IMR-90 (cell line): ENCODE data around the gene MAP3K1. TPM values are rescaled to one million over a fixed set of nuclear protein-coding genes. Genes with fewer than 3 reads are reported as not detected.

Experiments
- ATAC-seq: fragments of 200-7000 bp; cut with Tn5 transposase; 2 replicates; pipeline ENCODE4 v1.9.1; 2020; ENCODE audit warnings: low read depth, mild to moderate bottlenecking, moderate library complexity
- BruUV-seq: library from RNA; stranded (reverse); fragments of 400-500 nt; replicated peaks from 2 replicates; lab custom pipeline; 2021; lab: Mats Ljungman, UMichigan
- CTCF ChIA-PET: fragments of 300-600 bp; formaldehyde crosslinking; extraction: SDS; loops from one replicate; lab custom pipeline; 2021; ENCODE audit warnings: antibody characterized with exemption; lab: Yijun Ruan, JAX
- POLR2A ChIA-PET: fragments of 300-600 bp; sonication (Branson Sonifier 250); formaldehyde crosslinking; loops from one replicate; lab custom pipeline; 2022; ENCODE audit warnings: antibody characterized with exemption; ENCODE audit not compliant: unreplicated experiment; lab: Charles Lee
- DNase-seq: peaks from one replicate; pipeline ENCODE4 v3.0.0; 2013
- H2AFZ ChIP-seq: replicated peaks from 2 replicates; pipeline ENCODE3; 2013; ENCODE audit warnings: low read length, mild to moderate bottlenecking; ENCODE audit not compliant: poor library complexity
- H2AK5ac ChIP-seq: 2 replicates; pipeline ENCODE4 v1.6.1; 2013; ENCODE audit warnings: low read depth, low read length, inconsistent platforms
- H2AK9ac ChIP-seq: replicated peaks from 2 replicates; pipeline ENCODE3; 2013; ENCODE audit warnings: mild to moderate bottlenecking, low read depth, low read length, moderate library complexity; ENCODE audit not compliant: poor library complexity
- H2BK120ac ChIP-seq: 2 replicates; pipeline ENCODE4 v1.6.1; 2013; ENCODE audit warnings: low read depth, low read length, inconsistent platforms
- H2BK15ac ChIP-seq: 3 replicates; pipeline ENCODE4 v1.6.1; 2013; ENCODE audit warnings: low read depth, low read length, inconsistent platforms
- H2BK20ac ChIP-seq: 2 replicates; pipeline ENCODE4 v1.6.1; 2013; ENCODE audit warnings: low read depth, mild to moderate bottlenecking, inconsistent platforms, low read length, moderate library complexity
- H2BK5ac ChIP-seq: 2 replicates; pipeline ENCODE4 v1.6.1; 2013; ENCODE audit warnings: mild to moderate bottlenecking, low read depth, low read length, inconsistent platforms; ENCODE audit not compliant: poor library complexity, severe bottlenecking
- H3K14ac ChIP-seq: replicated peaks from 2 replicates; pipeline ENCODE4 v1.6.1; 2013; ENCODE audit warnings: low read depth, low read length, inconsistent platforms
- H3K18ac ChIP-seq: 2 replicates; pipeline ENCODE4 v1.6.1; 2013; ENCODE audit warnings: low read depth, low read length, control low read depth
- H3K23ac ChIP-seq: 2 replicates; pipeline ENCODE4 v1.6.1; 2013; ENCODE audit warnings: low read depth, low read length, inconsistent platforms
- H3K27ac ChIP-seq: 2 replicates; pipeline ENCODE4 v1.5.1; 2013; ENCODE audit warnings: mild to moderate bottlenecking, control low read depth, low read length; ENCODE audit not compliant: insufficient read depth
- H3K27me3 ChIP-seq: 2 replicates; pipeline ENCODE4 v1.6.1; 2013; ENCODE audit warnings: low read length; ENCODE audit not compliant: control insufficient read depth, insufficient read depth
- H3K36me3 ChIP-seq: 2 replicates; pipeline ENCODE4 v1.6.1; 2013; ENCODE audit warnings: low read length, mixed read lengths; ENCODE audit not compliant: control insufficient read depth, insufficient read depth
- H3K4ac ChIP-seq: 2 replicates; pipeline ENCODE4 v1.6.1; 2013; ENCODE audit warnings: low read depth, low read length, inconsistent platforms
- H3K4me1 ChIP-seq: 2 replicates; pipeline ENCODE4 v1.6.1; 2013; ENCODE audit warnings: low read length, mixed read lengths; ENCODE audit not compliant: control insufficient read depth, insufficient read depth
- H3K4me2 ChIP-seq: 2 replicates; pipeline ENCODE4 v1.6.1; 2013; ENCODE audit warnings: low read depth, mild to moderate bottlenecking, control low read depth, low read length, moderate library complexity
- H3K4me3 ChIP-seq: 2 replicates; pipeline ENCODE4 v1.5.1; 2013; ENCODE audit warnings: low read depth, mild to moderate bottlenecking, control low read depth, low read length, moderate library complexity; ENCODE audit not compliant: insufficient read depth
- H3K56ac ChIP-seq: 2 replicates; pipeline ENCODE4 v1.6.1; 2013; ENCODE audit warnings: low read length, inconsistent platforms; ENCODE audit not compliant: insufficient read depth; ENCODE audit errors: extremely low read depth
- H3K79me1 ChIP-seq, 2 experiments: 2 replicates each; pipeline ENCODE4 v1.6.1; 2013; ENCODE audit warnings: low read length in 2 of 2, inconsistent platforms in 1 of 2, low read depth in 1 of 2
- H3K9ac ChIP-seq: 2 replicates; pipeline ENCODE4 v1.6.1; 2013; ENCODE audit warnings: low read depth, low read length, control low read depth
- H3K9me1 ChIP-seq: 2 replicates; pipeline ENCODE4 v1.6.1; 2013; ENCODE audit warnings: low read length, inconsistent platforms; ENCODE audit not compliant: insufficient read depth
- H3K9me3 ChIP-seq: 2 replicates; pipeline ENCODE4 v1.6.1; 2013; ENCODE audit warnings: low read length; ENCODE audit not compliant: control insufficient read depth, insufficient read depth
- H4K20me1 ChIP-seq: 2 replicates; pipeline ENCODE4 v1.6.1; 2013; ENCODE audit warnings: low read length, inconsistent platforms; ENCODE audit not compliant: insufficient read depth
- H4K5ac ChIP-seq: 2 replicates; pipeline ENCODE4 v1.6.1; 2013; ENCODE audit warnings: mild to moderate bottlenecking, low read depth, low read length, control low read depth
- H4K8ac ChIP-seq, 2 experiments: 2 replicates each; pipeline ENCODE4 v1.6.1; 2013; ENCODE audit warnings: low read depth in 2 of 2, low read length in 2 of 2, control low read depth in 1 of 2, inconsistent platforms in 1 of 2
- H4K91ac ChIP-seq: 2 replicates; pipeline ENCODE4 v1.6.1; 2013; ENCODE audit warnings: low read depth, low read length, inconsistent platforms; ENCODE audit not compliant: insufficient read depth
- MAZ ChIP-seq: IDR thresholded peaks from 2 replicates; pipeline ENCODE4 v1.6.1; 2012; ENCODE audit warnings: low read depth, mild to moderate bottlenecking, low read length, improper control_type of control experiment, moderate library complexity, borderline replicate concordance
- MXI1 ChIP-seq: IDR thresholded peaks from 2 replicates; pipeline ENCODE4 v1.6.1; 2012; ENCODE audit warnings: low read depth, mild to moderate bottlenecking, low read length, moderate library complexity, borderline replicate concordance
- NFE2L2 ChIP-seq: fragments of 150-350 bp; IDR thresholded peaks from 2 replicates; pipeline ENCODE4 v1.6.1; 2016; ENCODE audit warnings: low read depth, mild to moderate bottlenecking, low read length
- POLR2A ChIP-seq: IDR thresholded peaks from 2 replicates; pipeline ENCODE4 v1.6.1; 2012; ENCODE audit warnings: mild to moderate bottlenecking, low read depth, low read length
- WGBS, 2 experiments: methylation state at CpG; one replicate each; pipeline versions ENCODE4 v1.1.5 to v1.1.7; 2013; ENCODE audit warnings: missing lambda C conversion rate in 2 of 2; ENCODE audit not compliant: insufficient read length in 1 of 2; ENCODE audit errors: extremely low coverage in 2 of 2; 5-methylcytosine and 5-hydroxymethylcytosine counted together
- dilution Hi-C: fragments of 300-500 bp; cut with HindIII; formaldehyde crosslinking; loops from one replicate; pipeline ENCODE4 v1.14.3; 2018; ENCODE audit warnings: low sequenced_read_pairs; ENCODE audit not compliant: unreplicated experiment
- in situ Hi-C: fragments of 300-500 bp; cut with MboI; formaldehyde crosslinking; loops from 3 replicates; pipeline ENCODE4 v1.14.3; 2019; ENCODE audit warnings: low sequenced_read_pairs, inconsistent platforms, mixed read lengths
- intact Hi-C: fragments of 100-400 bp; cut with micrococcal nuclease; formaldehyde crosslinking; loops from 2 replicates; pipeline ENCODE4 v1.10.0; 2022
- polyA plus RNA-seq, 3 experiments: library from polyadenylated mRNA; depleted of rRNA; stranded (reverse); fragments of >200 nt; gene quantifications; 2 replicates each; pipeline ENCODE4 v1.2.3, GENCODE V29; 2012; ENCODE audit warnings: low replicate concordance in 1 of 3
- total RNA-seq: library from RNA; depleted of rRNA; stranded (reverse); fragments of >200 nt; gene quantifications from 2 replicates; pipeline ENCODE4 v1.2.3, GENCODE V29; 2012
- TF ChIP-seq, protein P1 (sequence below): conservative IDR thresholded peaks from 2 replicates; pipeline ENCODE4 v1.5.1; 2012; ENCODE audit warnings: mild to moderate bottlenecking, low read depth, low read length, improper control_type of control experiment

The MAP3K1 gene
- total and polyA plus RNA-seq, 2 of the 4 experiments (the other 2 are of a cell fraction), result 3.8 to 18.8 TPM

DNA sequence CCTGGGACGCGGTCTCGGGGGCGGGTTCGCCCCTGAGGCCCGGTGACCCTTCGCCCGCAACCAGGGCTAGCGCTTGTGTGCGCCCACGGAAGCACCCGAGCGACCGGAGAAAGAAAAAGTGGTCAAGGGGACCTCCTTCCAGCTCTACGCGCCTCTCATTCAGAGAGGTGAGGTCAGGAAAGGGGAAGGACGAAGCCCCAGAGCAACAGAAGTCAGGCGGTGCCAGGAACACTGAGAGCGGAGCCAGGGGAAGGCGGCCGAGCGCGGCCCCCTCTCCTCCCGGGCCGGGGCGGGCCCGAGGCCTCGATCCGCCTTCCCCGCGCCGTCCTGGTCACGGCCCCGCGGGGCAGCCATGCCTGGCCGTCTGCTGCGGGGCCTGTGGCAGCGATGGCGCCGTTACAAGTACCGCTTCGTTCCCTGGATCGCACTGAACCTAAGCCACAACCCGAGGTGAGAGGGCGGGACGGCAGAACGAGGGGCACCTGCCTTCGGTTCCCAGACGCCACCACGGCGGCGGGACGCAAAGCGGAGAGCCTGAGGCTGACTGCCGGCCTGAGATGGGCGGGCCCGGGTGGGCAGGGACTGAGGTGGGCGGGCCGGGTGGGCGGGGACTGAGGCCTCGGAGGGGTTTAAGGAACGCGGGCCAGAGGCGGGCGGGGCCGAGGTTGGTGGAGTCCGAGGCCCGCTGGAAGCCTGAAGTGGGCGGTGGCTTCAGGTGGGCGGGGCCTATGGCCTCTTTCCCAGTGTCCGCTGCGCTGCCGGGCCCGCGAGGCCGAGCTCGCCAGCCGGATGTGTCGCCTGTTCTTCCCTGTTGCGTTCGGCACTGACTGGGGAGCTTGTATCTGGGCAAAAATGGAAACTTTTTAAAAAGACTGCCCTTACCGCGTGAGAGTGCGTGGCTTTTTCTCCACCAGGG is 94.2 kb downstream of the MAP3K1 start, which contains the start of gene SETD9:
Gene SETD9 (plus strand): TSS at position 303 of the 916 bp plus-strand sequence. CDS start 50 bp downstream, at position 353.
- H3K4me1 ChIP-seq, result no peaks in the 10 kb centered on the region
- H3K4me3 ChIP-seq, result peak within 1 kb of the TSS; percentile 91
- H2BK5ac ChIP-seq, result peak within 1 kb of the TSS; percentile 81
- ATAC-seq (peak; percentile 94), DNase-seq (peak; percentile 96)
- H3K9me1 ChIP-seq, result no peaks in the 10 kb centered on the region
- peak within 1 kb of the TSS; percentile 85 for H4K91ac ChIP-seq
- H3K9ac ChIP-seq, result peak within 1 kb of the TSS; percentile 81
- H4K8ac ChIP-seq, result peak within 1 kb of the TSS; percentile 65 to 94
- ChIA-PET POLR2A (no interaction called here), CTCF (no interaction called here)
- H2AK5ac ChIP-seq, result no peak within 1 kb of the TSS
- WGBS, 2 experiments, result 3% methylated on average over 13 of the region's 84 CpGs; no CpG with 5 or more reads in 1 of the 2 experiments
- peak within 1 kb of the TSS; percentile 85 for H3K4me2 ChIP-seq
- peaks cover 0 to 3% of the 10 kb centered on the region in 2 experiments; a peak in 1 of 4 replicates for H3K79me1 ChIP-seq
- H3K23ac ChIP-seq, result peak within 1 kb of the TSS; percentile 86
- H3K27ac ChIP-seq, result peak within 1 kb of the TSS; percentile 79
- no peaks in the 10 kb centered on the region for H3K9me3 ChIP-seq
- no peak within 1 kb of the TSS; the same call in 2 of the 3 replicates for H2BK15ac ChIP-seq
- BruUV-seq, result no TSS peak
- H2AFZ ChIP-seq, result peak within 1 kb of the TSS; percentile 98
- H4K20me1 ChIP-seq, result no peaks in the 10 kb centered on the region
- peak within 1 kb of the TSS; percentile 88 for H3K14ac ChIP-seq
- H3K36me3 ChIP-seq, result no peaks in the 10 kb centered on the region
- no peaks in the 10 kb centered on the region for H3K27me3 ChIP-seq
- dilution Hi-C loops (no loop called here), intact Hi-C loops (loop anchor here (2.0 kb wide), 1 partner anchor 311 kb away; no protein-coding TSS in a partner anchor), in situ Hi-C loops (loop anchor here (25.0 kb wide), 1 partner anchor 1553 kb away; the partner anchor contains the start of gene PLK2)
- peak within 1 kb of the TSS; percentile 68 for H4K5ac ChIP-seq
- peak within 1 kb of the TSS; percentile 59 for H3K18ac ChIP-seq
- H3K4ac ChIP-seq, result peak within 1 kb of the TSS; percentile 88
- peak; percentile 77 for TF ChIP-seq MXI1
- no peak for TF ChIP-seq NFE2L2
- TF ChIP-seq, protein P1, sequence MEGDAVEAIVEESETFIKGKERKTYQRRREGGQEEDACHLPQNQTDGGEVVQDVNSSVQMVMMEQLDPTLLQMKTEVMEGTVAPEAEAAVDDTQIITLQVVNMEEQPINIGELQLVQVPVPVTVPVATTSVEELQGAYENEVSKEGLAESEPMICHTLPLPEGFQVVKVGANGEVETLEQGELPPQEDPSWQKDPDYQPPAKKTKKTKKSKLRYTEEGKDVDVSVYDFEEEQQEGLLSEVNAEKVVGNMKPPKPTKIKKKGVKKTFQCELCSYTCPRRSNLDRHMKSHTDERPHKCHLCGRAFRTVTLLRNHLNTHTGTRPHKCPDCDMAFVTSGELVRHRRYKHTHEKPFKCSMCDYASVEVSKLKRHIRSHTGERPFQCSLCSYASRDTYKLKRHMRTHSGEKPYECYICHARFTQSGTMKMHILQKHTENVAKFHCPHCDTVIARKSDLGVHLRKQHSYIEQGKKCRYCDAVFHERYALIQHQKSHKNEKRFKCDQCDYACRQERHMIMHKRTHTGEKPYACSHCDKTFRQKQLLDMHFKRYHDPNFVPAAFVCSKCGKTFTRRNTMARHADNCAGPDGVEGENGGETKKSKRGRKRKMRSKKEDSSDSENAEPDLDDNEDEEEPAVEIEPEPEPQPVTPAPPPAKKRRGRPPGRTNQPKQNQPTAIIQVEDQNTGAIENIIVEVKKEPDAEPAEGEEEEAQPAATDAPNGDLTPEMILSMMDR, result no peak
- TF ChIP-seq POLR2A, result peak; percentile 95
- TF ChIP-seq MAZ, result peak; percentile 30; the same call in 1 of the 2 replicates
- peak within 1 kb of the TSS; percentile 69 for H2BK120ac ChIP-seq
- peak within 1 kb of the TSS; percentile 88 for H3K56ac ChIP-seq
- 0 out of 2 replicates have a peak within 1 kb of the TSS, but pooled peaks have one; percentile 29 for H2BK20ac ChIP-seq
- peak within 1 kb of the TSS; percentile 80 for H2AK9ac ChIP-seq
